Activated CD4-positive, CD25-positive, alpha-beta regulatory T cell treated with anti-CD3 and anti-CD28 coated beads, Interleukin-2, amount 50 U/mL, for 72 hours (primary cell): ENCODE measurements around the gene LONP2.
"Not testable (repeated sequence)": the region's sequence is repeated elsewhere in the genome, so short reads cannot be mapped to it uniquely, and the experiment has no call there.

Source experiments
- DNase-seq: peaks from one replicate; pipeline ENCODE4 v3.0.0; 2021

LONP2 gene

DNA sequence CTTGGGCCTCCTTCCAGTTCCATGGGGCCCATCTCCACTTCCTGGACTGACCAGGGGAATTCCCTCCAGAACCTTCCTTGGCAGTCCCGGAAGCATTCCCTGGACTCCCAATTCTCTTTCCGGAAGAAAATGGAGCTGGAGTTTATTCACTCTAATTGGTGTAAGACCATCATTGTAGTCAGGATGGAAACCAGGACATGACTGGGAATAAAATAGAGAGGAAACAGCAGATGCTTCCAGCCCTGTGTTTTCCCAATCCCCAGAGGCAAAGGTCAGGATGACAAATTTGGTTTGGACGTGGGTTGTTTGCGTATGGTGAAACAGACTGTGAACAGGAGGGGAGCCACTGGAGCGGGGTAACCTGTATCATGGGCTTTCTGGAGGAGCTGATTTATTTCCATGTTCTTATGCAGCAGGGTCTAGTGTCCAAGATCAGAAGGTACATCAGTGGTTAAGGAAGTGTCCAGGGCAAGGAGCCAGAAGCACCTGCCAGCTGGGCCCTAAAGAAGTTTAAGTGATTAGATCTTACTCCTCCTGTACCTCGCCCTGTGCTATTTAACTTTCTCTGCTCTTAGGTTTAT, 8.5 kb upstream of the LONP2 start:
- DNase-seq = no peak

DNA sequence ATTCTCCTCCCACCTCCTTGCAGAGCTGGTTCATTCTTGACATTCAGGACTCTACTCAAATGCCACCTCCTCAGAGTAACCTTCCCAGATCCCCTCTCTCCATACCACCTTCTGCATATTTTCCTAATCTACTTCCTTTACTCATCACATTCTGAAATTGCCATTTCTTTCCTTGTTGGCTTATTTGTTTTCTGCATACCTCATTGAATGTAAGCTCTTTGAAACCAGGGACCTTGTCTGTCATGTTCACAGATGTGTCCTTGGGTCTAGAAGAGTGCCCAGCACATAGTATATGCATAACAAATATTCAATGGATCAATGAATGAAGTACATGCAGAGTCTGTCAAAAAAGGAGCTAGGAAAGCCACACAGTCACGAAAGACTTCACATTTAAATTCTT, 7.8 kb upstream of the LONP2 start:
- DNase-seq = no peak

DNA sequence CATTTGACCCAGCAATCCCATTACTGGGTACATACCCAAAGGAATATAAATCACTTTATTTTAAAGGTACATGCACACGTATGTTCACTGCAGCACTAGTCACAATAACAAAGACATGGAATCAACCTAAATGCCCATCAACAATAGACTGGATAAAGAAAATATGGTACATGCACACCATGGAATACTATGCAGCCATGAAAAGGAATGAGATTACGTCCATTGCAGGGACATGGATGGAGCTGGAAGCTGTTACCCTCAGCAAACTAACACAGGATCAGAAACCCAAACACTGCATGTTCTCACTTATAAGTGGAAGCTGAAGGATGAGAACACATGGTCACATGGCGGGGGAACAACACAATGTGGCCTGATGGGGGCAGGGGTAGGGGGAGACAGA, 4.0 kb upstream of the LONP2 start:
- not testable (repeated sequence) for DNase-seq

DNA sequence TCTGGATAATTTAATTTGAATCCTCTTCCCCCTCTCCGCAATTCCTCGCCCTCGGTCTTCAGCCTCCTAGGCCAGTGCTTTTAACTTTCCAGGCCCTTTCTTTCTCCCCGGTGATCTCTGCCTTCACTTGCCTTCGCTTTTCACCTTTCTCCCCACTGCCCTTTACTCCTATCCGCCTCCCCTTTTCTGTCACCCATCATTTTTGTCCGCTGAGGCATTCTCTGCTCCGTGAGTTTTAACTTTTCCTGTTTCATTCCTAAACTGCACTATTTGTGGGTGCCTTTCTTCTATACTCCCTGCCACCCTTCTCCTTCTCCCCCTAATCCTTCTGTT, 729 bp downstream of the LONP2 start:
- DNase-seq = no peak

DNA sequence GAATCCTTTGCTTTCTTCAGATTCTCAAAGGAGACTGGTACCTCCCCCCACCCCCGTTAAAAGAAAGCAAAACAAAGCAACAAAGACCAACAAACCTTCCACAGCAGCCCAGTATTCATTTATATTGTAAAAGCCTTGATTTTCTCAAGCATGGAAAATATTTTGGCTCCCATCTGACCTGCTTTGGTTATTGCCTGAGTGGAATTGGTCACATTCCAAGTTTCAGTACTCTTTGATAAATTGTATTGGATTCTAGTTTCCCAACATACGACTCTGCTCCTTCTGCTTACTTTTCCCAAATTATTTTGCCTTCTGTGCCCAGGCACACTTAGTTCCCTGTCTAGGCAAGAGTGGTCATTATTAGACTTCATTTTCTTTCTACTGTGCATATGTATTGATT, 2.0 kb downstream of the LONP2 start:
- no peak for DNase-seq

DNA sequence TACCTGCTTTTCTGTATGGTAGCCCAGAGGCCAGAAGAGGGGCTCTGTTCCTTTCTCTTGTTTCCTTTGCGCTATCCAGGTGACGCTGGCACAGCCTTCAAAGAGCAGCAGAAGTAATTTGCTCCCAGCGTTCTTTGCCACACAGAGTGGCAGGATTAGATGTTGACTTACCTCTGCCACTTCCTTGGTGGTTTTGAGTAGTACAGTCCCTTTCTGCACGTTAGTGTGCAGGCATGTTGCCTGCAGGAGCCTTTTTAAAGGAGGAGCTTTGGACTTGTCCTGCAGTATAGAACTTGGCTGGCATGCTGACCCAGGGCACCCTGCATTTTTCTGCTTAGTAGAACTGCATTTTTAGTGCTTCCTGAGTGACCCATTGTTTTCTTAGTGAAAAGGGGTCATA, 3.2 kb downstream of the LONP2 start, which contains the start of gene ABCC11:
Gene ABCC11 (minus strand): TSS at position 229 of the 400 bp plus-strand sequence. CDS start 15,618 bp downstream, outside the sequence.
- DNase-seq = no peak

DNA sequence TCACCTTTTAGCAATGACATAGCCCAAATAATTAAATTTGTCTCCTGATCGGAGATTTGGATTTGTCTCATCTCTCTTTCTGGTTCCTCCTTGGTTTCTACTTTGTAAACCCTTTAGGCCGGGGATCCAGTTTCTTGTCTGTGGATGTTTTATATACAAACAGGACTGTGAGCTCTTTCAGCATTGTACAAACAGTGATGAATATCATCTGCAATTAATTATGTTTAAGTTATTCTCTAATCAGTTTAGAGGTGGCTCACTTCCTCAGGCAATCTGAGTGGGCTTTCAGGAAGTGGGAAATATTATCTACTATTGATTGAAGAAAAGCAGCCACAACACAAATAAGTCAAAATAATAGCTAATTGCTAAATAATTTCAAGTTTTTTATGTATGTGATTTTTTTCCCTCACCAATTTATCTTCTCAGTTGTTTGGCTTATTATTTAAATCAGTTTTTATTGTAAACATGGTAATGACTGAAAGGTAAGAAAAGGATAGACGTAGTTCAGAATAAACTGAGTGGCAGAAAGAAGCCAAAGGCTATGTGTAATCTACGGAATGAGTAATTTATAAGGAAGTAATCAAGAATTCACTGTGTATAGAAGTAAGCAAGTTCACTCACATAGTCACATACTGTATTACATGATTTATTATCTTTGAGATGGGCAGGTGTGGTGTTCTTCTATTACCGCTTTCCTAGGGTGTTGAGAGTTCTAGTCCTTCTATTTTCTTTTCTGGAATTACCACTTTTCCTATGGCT, 6.6 kb downstream of the LONP2 start:
- no peak for DNase-seq

DNA sequence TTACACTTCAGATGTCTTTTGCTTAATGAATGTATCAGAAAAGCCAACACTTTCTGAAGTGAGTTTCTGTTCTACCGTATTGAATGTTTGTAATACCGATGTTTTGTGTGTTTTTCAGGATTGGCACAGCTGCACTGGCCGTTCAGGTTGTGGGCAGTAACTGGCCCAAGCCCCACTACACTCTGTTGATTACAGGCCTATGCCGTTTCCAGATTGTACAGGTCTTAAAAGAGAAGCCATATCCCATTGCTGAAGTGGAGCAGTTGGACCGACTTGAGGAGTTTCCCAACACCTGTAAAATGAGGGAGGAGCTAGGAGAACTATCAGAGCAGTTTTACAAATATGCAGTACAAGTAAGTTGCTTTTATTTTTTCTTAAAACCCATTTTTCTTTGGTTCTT, 7.9 kb downstream of the LONP2 start:
- DNase-seq = no peak

DNA sequence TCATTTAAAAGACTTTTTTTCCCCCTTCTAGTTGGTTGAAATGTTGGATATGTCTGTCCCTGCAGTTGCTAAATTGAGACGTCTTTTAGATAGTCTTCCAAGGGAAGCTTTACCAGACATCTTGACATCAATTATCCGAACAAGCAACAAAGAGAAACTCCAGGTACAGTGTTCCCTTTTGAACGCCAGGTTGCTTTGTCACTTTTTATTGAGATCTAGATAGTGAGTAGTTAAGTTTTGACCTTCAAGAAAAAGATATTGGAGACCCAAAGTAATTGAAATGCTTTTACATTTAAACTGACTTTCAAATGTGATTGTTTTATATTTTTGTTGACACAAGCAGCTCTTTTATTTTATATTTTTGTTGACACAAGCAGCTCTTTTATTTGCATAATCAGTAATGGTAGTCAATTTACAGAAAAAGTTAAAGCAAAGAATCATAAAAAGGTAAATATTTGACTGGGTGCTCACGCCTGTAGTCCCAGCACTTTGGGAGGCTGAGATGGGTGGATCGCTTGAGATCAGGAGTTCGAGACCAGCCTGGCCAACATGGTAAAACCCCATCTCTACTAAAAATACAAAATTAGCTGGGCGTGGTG, 12.6 kb downstream of the LONP2 start:
- DNase-seq = no peak

DNA sequence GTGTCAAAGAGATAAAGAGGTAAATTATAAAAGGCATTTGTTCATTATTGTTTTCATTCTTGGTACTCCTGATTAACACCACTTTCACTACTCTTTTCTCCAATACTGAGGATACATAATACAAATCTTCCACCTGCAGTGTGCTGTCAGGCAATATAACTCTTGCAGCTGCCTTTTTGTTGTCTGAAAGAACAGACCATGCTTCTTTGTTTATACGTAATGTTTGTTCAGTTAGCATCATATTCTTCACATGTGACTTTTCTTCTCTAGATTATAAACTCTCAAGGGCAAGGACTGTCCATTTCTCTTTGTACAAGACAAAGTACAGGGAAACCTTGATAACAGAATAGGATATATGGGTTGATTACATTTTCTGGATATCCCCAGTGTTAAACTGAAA, 17.5 kb downstream of the LONP2 start:
- DNase-seq = no peak

DNA sequence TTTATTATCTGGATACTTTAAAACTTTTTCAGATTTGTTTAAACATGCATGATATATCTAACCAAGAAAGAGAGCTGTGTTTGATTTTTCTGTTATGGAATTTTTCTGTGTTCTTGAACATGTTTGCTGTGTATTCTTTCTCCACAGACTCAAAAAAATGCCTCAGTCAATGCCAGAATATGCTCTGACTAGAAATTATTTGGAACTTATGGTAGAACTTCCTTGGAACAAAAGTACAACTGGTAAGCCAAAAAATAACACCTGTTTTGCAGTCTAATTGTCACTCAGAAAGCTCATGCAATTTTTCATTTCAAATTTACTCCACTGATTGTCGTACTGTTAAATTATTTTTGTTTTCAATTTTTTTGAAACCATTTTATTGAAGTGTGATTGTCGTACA, 18.5 kb downstream of the LONP2 start:
- no peak for DNase-seq

DNA sequence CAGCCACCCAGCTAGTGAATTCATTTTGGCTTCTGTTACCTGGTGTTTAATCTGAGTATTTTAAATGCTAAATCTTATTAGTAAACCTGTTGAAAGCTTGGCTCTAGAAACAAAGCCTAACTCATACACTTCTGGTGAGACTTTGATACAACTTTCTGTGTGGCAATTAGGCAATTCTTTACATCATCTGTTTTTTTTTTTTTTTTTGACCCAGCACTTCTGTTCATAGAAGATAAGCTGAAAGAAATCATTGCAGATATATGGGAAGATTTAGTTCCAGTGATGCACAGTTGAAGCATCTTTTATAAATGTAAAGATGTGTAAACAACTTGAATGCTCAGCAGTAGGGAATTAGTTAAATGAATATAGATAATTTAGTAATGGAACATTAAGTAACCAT, 24.9 kb downstream of the LONP2 start:
- no peak for DNase-seq

DNA sequence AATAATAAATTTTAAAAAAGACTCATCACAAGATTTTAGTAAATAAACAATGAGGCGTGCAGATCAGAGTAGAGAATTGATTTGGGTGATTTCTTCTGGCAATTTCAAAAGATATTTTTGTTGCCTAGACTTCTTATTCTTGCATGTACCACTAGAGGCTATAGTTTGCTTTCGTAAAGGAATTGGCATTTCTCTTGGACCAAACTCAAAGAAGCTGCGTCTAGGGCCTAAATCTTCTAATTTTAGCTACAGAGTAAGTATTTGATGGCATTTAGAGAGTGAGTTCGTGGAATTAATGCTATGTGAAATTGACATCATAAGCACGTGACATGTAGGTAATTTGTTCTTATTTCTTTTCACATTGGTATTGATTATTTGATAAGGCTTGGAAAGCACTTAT, 27.6 kb downstream of the LONP2 start:
- no peak for DNase-seq

DNA sequence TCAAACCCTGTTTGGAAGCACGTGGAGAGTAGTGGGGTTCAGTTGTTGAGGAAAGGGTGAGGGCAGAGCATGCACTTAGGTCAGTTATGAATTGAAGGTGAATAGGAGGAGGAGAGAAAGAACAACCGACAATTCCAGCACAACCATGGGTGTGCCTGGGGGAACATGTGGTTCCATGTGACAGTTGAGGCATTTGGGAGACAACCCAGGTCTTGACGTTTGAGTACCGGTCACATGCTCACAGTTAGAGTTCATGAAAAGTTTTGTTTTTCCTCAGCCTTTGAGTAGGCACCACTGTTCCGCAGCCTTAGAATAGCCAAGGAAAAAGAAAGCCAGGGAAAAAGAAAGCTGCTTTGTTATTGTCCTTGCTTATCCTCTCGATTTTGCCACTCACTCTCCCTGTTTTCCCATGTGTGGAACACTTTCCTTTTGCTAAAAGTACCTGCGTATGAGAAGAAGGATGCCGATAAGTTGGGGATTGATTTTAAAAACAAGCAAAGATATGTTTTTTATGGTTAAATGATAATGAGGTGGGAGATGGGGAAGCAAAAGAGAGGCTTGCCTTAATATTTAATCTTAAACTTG, 28.8 kb downstream of the LONP2 start:
- DNase-seq = no peak

DNA sequence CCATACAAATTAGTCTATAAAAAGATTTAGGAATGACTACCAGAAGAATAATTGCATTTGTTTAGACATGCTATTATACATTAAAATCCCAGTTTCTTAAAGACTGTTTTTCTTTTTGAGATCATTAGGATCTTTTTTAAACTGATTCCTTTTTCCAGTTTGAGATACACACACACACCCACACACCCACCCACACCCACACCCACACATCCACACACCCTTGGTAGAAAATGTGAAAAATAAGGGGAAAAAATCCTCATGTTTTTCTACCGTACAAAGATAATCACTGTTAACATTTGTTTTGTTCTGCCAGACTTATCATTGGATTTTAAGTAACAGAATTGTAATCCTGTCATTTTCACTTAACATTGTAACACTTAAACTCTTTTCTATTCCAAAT, 30.4 kb downstream of the LONP2 start:
- no peak for DNase-seq

DNA sequence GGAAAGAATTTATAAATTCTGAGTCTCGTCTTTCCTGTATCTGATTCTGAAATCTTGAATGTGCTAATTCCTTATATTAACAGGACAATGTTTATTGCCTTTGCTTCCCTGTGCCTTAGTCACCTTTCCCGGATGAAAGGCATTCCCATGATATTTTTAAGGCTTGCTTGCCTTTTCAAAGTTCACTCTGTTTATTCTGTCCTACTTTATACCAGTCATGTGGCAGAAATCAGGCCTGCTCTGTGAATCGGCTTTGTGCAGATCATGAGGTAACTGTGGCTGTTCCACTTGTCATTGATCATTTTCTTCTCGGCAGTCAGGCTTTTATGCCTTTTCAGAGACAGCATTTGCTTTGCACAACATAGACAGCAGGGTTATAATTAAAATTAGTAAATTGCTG, 32.0 kb downstream of the LONP2 start:
- no peak for DNase-seq

DNA sequence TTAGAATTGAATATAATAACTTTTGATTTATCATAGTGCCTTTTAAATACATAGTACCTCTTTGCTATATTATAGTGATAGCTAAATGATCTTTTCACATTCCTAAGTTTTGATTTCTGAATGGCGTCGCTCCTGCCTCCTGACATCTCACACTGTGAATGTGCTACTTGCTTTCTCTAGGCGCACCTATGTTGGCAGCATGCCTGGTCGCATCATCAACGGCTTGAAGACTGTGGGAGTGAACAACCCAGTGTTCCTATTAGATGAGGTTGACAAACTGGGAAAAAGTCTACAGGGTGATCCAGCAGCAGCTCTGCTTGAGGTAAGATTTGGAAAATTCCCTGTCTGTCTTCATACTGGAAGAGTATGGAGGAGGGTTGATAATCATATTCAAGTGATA, 33.1 kb downstream of the LONP2 start:
- DNase-seq = no peak

DNA sequence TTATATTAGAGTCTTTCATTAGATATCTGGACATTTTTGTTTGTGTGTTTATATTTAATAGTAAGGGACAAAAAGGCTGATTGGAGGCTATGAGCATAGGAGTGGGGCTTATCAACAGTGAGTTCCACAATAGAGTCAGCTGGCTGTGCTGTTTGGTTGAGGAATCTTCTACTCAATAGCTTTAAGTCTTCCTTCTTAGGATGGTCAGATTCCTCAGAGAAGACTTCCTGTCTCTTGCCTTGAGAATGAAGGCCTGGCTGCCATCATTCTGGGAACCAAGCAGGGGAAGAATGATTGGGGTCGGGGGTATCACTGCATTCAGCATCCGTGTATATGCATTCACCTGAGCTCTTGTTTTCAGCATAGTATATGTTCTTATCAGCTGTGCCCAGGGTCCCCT, 35.1 kb downstream of the LONP2 start:
- DNase-seq = no peak

DNA sequence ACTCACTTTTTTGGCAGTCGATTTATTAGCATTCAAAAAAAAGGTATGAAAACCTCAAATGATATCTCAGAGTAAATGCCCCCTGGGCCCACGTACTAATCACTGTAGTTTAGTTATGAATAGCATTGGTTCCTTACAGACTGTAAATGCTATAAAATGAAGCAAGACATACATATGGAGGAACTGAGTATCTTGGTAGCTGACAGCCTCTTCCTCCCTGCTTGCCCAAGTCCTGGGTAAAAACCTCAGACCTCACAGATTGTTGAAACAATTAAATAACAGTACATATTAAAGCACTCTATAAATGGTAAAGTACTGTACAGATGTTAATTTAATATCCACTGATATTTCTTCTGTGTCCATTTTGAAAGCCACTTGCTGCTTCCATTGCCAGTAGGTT, 36.4 kb downstream of the LONP2 start:
- no peak for DNase-seq

DNA sequence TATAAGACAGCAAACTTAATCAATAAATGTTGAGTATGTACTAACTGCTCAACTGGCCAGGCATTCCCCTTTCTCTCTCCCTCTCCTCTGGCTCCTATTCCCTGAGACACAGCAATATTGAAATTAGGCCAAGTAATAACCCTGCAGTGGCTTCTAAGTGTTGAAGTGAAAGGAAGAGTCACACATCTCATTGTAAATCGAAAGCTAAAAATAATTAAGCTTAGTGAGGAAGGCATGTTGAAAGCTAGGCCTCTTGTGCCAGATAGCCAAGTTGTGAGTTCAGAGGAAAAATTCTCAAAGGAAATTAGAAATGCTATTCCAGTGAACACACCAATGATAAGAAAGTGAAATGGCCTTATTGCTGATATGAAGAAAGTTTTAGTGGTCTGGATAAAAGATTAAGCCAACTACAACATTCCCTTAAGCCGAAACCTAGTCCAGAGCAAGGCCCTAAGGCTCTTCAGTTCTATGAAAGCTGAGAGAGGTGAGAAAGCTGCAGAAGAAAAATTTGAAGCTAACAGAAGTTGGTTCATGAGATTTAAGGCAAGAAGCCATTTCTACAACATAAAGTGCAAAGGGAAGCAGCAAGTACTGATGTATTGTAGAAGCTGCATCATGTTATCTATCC, 38.6 kb downstream of the LONP2 start:
- DNase-seq = no peak

DNA sequence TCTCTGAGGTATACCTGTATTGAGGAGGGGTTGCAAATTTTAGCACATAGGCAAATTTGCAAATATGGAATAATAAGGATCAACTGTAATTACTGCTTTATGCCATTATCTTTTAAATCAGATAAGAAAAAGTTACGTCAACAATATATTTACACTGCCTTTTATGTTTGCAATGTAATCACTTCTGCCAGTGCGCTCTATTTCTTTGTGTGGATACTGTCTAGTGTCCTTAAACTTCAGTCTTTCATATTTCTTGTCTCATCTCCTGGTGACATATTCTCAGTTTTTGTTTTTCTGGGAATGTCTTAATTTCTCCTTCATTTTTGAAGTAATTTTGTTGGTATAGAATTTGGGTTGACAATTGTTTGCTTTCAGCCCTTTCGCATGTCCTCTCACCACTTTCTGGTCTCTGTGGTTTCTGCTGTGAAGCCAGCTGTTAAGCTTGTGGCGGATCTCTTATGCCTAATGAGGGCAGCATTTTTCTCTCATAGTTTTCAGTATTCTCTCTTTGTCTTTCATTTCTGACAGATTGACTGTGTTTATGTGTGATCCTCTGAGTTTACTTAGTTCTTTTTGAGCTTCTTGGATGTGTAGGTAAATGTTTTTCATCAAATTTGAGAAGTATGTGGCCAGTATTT, 40.8 kb downstream of the LONP2 start:
- no peak for DNase-seq

DNA sequence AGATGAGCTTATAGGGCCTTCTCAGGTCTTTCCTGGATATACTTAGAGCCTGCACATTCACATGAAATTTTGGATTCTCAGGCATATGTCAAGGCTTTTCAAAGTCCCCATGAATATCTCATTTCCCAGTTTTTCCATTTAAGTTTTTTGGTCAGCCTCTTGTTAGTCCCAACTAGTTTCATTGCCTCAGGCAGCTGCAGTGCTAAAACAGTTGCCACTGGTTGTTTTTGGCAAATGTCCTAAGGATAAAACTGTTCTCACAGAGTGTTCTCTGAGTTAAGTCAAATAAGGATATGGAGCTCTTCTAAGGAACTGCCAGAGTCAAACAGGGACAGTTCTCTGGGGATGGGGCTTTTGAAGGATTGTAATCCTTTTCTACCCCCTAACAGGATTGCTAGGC, 43.1 kb downstream of the LONP2 start:
- DNase-seq = no peak

DNA sequence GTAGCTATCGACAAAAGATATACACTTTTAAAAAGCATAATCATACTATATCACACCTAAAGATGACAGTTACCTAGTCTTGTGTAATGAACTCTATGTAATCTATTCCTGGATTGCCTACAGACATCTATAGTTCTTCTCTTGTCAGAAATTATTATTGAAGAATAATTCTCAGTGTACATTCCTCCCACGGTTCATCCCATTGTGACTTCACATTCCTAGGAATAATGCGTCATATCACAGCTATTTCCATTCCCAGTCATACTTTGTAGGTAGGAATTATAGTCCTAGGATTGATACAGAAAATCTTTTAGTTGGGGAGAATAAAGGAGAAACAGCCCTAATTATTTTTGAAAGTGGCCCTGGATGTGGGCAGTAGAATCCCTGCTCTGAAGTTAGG, 47.2 kb downstream of the LONP2 start:
- no peak for DNase-seq
